NCI-H1105 treated with DMSO at 0.1 percent for 48 hours (cell line): ENCODE results near the gene SLC5A8.
"Not testable (repeated sequence)": the region's sequence is repeated elsewhere in the genome, so short reads cannot be mapped to it uniquely, and the experiment has no call there.

ENCODE experiments used
- DNase-seq: peaks from one replicate; lab custom pipeline; 2025; lab: John Stamatoyannopoulos, UW

SLC5A8 gene

GRCh38 chr12:101172316-101172715 is 37.7 kb downstream of the SLC5A8 start:
- DNase-seq, result no peak

GRCh38 chr12:101168001-101168400 is 42.0 kb downstream of the SLC5A8 start:
- no peak for DNase-seq

- DNase-seq, result no peak
Observed at GRCh38 chr12:101166866-101167265, 43.2 kb downstream of the SLC5A8 start.

- DNase-seq, result no peak
Observed at GRCh38 chr12:101165319-101165718, 44.7 kb downstream of the SLC5A8 start.

- DNase-seq, result not testable (repeated sequence)
Observed at GRCh38 chr12:101145777-101146431, 64.1 kb downstream of the SLC5A8 start.

GRCh38 chr12:101127521-101128219 is 82.4 kb downstream of the SLC5A8 start:
- no peak for DNase-seq

- no peak for DNase-seq
Observed at GRCh38 chr12:101117842-101118241, 92.2 kb downstream of the SLC5A8 start.

GRCh38 chr12:101116911-101117310 is 93.1 kb downstream of the SLC5A8 start:
- DNase-seq, result peak; percentile 20

GRCh38 chr12:101115326-101115725 is 94.7 kb downstream of the SLC5A8 start:
- DNase-seq, result no peak

GRCh38 chr12:101111441-101111840 is 98.6 kb downstream of the SLC5A8 start:
- no peak for DNase-seq

- no peak for DNase-seq
Observed at GRCh38 chr12:101110866-101111265, 99.2 kb downstream of the SLC5A8 start.

GRCh38 chr12:101108130-101108529 is 101.9 kb downstream of the SLC5A8 start:
- no peak for DNase-seq

GRCh38 chr12:101107032-101107763 is 102.8 kb downstream of the SLC5A8 start:
- DNase-seq, result peak; percentile 27
